GM12878 (cell line): ENCODE measurements around the gene YPEL3. TPM values are rescaled to one million over a fixed set of nuclear protein-coding genes. Genes with fewer than 3 reads are reported as not detected.

ENCODE experiments used
- ASH2L ChIP-seq: fragments of 300-600, 200-600 bp; sonication (generic); IDR thresholded peaks from 2 replicates; pipeline ENCODE4 v1.6.1; 2017; ENCODE audit warnings: low read depth, mild to moderate bottlenecking, borderline replicate concordance
- BACH1 ChIP-seq: fragments of 450-650 bp; IDR thresholded peaks from 2 replicates; pipeline ENCODE4 v1.6.1; 2017; ENCODE audit warnings: mild to moderate bottlenecking, borderline replicate concordance
- CHD1 ChIP-seq: IDR thresholded peaks from 2 replicates; pipeline ENCODE4 v1.6.1; 2012; ENCODE audit warnings: low read depth, low read length, improper control_type of control experiment
- EGR1 ChIP-seq, 2 experiments: IDR thresholded peaks; 1 replicate in 1 of 2; 2 replicates in 1 of 2; pipeline ENCODE4 v1.6.1; 2011 to 2012; ENCODE audit warnings: low read depth in 2 of 2, low read length in 2 of 2, borderline replicate concordance in 1 of 2, mild to moderate bottlenecking in 1 of 2, moderate library complexity in 1 of 2
- FOS ChIP-seq: IDR thresholded peaks from 3 replicates; pipeline ENCODE4 v1.6.1; 2011; ENCODE audit warnings: borderline replicate concordance; ENCODE audit not compliant: insufficient read length; ENCODE audit errors: extremely low read depth
- GABPA ChIP-seq: IDR thresholded peaks from 2 replicates; pipeline ENCODE4 v1.6.1; 2014; ENCODE audit warnings: antibody characterized with exemption, low read depth, mild to moderate bottlenecking, inconsistent platforms
- GATAD2B ChIP-seq: fragments of 450-650 bp; conservative IDR thresholded peaks from 2 replicates; pipeline ENCODE4 v1.6.1; 2017; ENCODE audit warnings: low read depth, mild to moderate bottlenecking, moderate library complexity
- HDAC2 ChIP-seq: fragments of 200-600 bp; sonication (generic); IDR thresholded peaks from 2 replicates; pipeline ENCODE4 v1.6.1; 2017
- KDM1A ChIP-seq: fragments of 200-600 bp; sonication (generic); IDR thresholded peaks from 2 replicates; pipeline ENCODE4 v1.6.1; 2016; ENCODE audit warnings: borderline replicate concordance
- LARP7 ChIP-seq: fragments of 450-650 bp; IDR thresholded peaks from 2 replicates; pipeline ENCODE4 v1.6.1; 2017; ENCODE audit warnings: mild to moderate bottlenecking
- MEF2A ChIP-seq: IDR thresholded peaks from 2 replicates; pipeline ENCODE4 v1.6.1; 2011; ENCODE audit warnings: low read depth, mild to moderate bottlenecking, low read length, moderate library complexity; ENCODE audit not compliant: insufficient read depth
- MYB ChIP-seq: fragments of 150-350 bp; IDR thresholded peaks from 2 replicates; pipeline ENCODE4 v1.6.1; 2014; ENCODE audit warnings: mild to moderate bottlenecking, low read depth, low read length, borderline replicate concordance
- NFYB ChIP-seq: IDR thresholded peaks from 2 replicates; pipeline ENCODE4 v1.6.1; 2011; ENCODE audit warnings: low read depth, mild to moderate bottlenecking, low read length, improper control_type of control experiment, moderate library complexity; ENCODE audit not compliant: insufficient read depth
- PAX5 ChIP-seq: IDR thresholded peaks from 2 replicates; pipeline ENCODE4 v1.6.1; 2011; ENCODE audit warnings: low read depth, low read length, borderline replicate concordance
- PAX8 ChIP-seq: fragments of 450-650 bp; IDR thresholded peaks from 2 replicates; pipeline ENCODE4 v1.6.1; 2017; ENCODE audit warnings: mild to moderate bottlenecking, moderate library complexity
- POU2F2 ChIP-seq: IDR thresholded peaks from 3 replicates; pipeline ENCODE4 v1.6.1; 2011; ENCODE audit warnings: low read depth, mild to moderate bottlenecking, low read length, borderline replicate concordance
- SUPT20H ChIP-seq: IDR thresholded peaks from 2 replicates; pipeline ENCODE4 v1.6.1; 2011; ENCODE audit warnings: low read depth, mild to moderate bottlenecking, low read length, moderate library complexity, borderline replicate concordance; ENCODE audit not compliant: control insufficient read depth
- TAF1 ChIP-seq: IDR thresholded peaks from 2 replicates; pipeline ENCODE4 v1.6.1; 2011; ENCODE audit warnings: mild to moderate bottlenecking, low read depth, low read length, borderline replicate concordance
- ZNF207 ChIP-seq: fragments of 450-650 bp; IDR thresholded peaks from 2 replicates; pipeline ENCODE4 v1.6.1; 2014; ENCODE audit warnings: antibody characterized with exemption, mild to moderate bottlenecking, borderline replicate concordance
- ZSCAN29 ChIP-seq: fragments of 450-650 bp; IDR thresholded peaks from 2 replicates; pipeline ENCODE4 v1.6.1; 2017; ENCODE audit warnings: mild to moderate bottlenecking, moderate library complexity
- polyA plus RNA-seq, 11 experiments: library from polyadenylated mRNA; depleted of rRNA in 4 of 11; unstranded in 6 of 11; stranded (reverse) in 5 of 11; fragments of >200 nt; fragmentation: Nextera tagmentation in 4 of 11; fragmentation: Illumina TruSeq in 1 of 11; extraction: Ambion mirVana in 4 of 11; extraction: Trizol in 1 of 11; gene quantifications; 1 replicate in 1 of 11; 2 replicates in 10 of 11; pipeline versions ENCODE4 v1.2.1 to v1.2.3, GENCODE V29; 2011 to 2016; ENCODE audit warnings: inconsistent platforms in 2 of 11, missing spikeins in 2 of 11, low read depth in 1 of 11
- total RNA-seq, 4 experiments: library from RNA; depleted of rRNA in 3 of 4; stranded (reverse); fragments of >200 nt in 3 of 4; fragmentation: Illumina TruSeq in 1 of 4; extraction: Trizol in 1 of 4; gene quantifications; 2 replicates each; pipeline versions ENCODE4 v1.2.1 to v1.2.3, GENCODE V29; 2013 to 2021
- TF ChIP-seq, protein P1 (sequence below): fragments of 450-650 bp; IDR thresholded peaks from 2 replicates; pipeline ENCODE4 v1.6.1; 2017; ENCODE audit warnings: mild to moderate bottlenecking, low read depth, inconsistent platforms; ENCODE audit not compliant: poor library complexity, severe bottlenecking
- TF ChIP-seq, protein P2 (sequence below): IDR thresholded peaks from 2 replicates; pipeline ENCODE4 v1.6.1; 2011; ENCODE audit warnings: borderline replicate concordance, low read depth, mild to moderate bottlenecking, moderate library complexity, low read length; ENCODE audit not compliant: insufficient read depth, poor library complexity, severe bottlenecking
- TF ChIP-seq, protein P3 (sequence below): fragments of 450-650 bp; IDR thresholded peaks from 2 replicates; pipeline ENCODE4 v1.6.1; 2016; ENCODE audit warnings: mild to moderate bottlenecking, moderate library complexity, borderline replicate concordance

Gene YPEL3
- total and polyA plus RNA-seq, 10 of the 15 experiments (the other 5 are each of a cell fraction or from before 2014, with no cell fraction given) = 1.3 to 22.0 (median 12.1) TPM

DNA sequence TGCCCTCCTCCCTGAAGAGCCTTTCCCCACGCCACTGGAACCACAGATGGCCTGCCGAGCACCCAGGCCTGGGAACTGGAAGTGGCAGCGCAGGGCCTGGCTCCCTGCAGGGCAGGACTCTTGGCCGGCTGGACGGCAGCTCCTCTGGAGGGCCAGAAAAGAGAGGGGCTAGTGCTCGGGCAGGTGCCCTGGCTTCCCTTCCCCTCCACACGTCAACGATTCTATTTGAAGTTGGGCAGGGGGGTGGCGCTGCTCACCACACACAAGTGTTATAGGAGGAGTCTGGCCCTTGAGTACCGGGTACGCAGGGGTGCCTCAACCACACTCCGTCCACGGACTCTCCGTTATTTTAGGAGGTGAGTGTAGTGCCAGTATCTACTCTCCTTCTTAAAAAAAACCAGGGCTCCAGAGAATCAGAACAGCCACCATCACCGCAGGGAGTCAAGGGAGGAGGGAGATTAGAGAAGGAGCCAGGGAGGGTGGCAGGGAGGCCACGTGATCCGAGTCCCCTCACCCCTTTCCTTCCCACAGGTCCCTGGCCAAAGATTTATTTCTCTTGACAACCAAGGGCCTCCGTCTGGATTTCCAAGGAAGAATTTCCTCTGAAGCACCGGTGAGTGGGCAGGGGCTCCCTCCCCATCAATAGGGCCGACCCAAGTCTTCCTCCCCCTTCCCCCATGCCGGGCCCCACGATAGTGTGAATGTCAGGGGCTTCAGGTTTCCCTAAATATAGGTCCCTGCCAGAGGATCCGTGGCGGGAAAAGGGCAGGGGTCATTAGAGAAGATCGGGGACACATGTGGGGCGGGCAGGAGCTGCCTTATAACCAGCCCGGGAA is 31.9 kb downstream of the YPEL3 start (continued):
- peak; percentile 22; the same call in 1 of the 2 replicates for TF ChIP-seq GATAD2B
- no peak for TF ChIP-seq HDAC2
- no peak for TF ChIP-seq GABPA
- TF ChIP-seq, protein P1, sequence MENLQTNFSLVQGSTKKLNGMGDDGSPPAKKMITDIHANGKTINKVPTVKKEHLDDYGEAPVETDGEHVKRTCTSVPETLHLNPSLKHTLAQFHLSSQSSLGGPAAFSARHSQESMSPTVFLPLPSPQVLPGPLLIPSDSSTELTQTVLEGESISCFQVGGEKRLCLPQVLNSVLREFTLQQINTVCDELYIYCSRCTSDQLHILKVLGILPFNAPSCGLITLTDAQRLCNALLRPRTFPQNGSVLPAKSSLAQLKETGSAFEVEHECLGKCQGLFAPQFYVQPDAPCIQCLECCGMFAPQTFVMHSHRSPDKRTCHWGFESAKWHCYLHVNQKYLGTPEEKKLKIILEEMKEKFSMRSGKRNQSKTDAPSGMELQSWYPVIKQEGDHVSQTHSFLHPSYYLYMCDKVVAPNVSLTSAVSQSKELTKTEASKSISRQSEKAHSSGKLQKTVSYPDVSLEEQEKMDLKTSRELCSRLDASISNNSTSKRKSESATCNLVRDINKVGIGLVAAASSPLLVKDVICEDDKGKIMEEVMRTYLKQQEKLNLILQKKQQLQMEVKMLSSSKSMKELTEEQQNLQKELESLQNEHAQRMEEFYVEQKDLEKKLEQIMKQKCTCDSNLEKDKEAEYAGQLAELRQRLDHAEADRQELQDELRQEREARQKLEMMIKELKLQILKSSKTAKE = peak; percentile 60
- no peak for TF ChIP-seq PAX8
- no peak for TF ChIP-seq KDM1A
- TF ChIP-seq, protein P2, sequence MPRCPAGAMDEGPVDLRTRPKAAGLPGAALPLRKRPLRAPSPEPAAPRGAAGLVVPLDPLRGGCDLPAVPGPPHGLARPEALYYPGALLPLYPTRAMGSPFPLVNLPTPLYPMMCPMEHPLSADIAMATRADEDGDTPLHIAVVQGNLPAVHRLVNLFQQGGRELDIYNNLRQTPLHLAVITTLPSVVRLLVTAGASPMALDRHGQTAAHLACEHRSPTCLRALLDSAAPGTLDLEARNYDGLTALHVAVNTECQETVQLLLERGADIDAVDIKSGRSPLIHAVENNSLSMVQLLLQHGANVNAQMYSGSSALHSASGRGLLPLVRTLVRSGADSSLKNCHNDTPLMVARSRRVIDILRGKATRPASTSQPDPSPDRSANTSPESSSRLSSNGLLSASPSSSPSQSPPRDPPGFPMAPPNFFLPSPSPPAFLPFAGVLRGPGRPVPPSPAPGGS = no peak
- TF ChIP-seq SUPT20H = no peak
- TF ChIP-seq NFYB = no peak
- TF ChIP-seq EGR1 (IDR thresholded peaks at IDR 0.05; ENCODE audit: borderline replicate concordance in 1 of 2, low read depth in 2 of 2, low read length in 2 of 2) = no peak
- TF ChIP-seq ZSCAN29 = no peak
- TF ChIP-seq CHD1 = no peak
- no peak for TF ChIP-seq MEF2A
- no peak for TF ChIP-seq PAX5
- TF ChIP-seq POU2F2 = no peak; the same call in 2 of the 3 replicates
- TF ChIP-seq, protein P3, sequence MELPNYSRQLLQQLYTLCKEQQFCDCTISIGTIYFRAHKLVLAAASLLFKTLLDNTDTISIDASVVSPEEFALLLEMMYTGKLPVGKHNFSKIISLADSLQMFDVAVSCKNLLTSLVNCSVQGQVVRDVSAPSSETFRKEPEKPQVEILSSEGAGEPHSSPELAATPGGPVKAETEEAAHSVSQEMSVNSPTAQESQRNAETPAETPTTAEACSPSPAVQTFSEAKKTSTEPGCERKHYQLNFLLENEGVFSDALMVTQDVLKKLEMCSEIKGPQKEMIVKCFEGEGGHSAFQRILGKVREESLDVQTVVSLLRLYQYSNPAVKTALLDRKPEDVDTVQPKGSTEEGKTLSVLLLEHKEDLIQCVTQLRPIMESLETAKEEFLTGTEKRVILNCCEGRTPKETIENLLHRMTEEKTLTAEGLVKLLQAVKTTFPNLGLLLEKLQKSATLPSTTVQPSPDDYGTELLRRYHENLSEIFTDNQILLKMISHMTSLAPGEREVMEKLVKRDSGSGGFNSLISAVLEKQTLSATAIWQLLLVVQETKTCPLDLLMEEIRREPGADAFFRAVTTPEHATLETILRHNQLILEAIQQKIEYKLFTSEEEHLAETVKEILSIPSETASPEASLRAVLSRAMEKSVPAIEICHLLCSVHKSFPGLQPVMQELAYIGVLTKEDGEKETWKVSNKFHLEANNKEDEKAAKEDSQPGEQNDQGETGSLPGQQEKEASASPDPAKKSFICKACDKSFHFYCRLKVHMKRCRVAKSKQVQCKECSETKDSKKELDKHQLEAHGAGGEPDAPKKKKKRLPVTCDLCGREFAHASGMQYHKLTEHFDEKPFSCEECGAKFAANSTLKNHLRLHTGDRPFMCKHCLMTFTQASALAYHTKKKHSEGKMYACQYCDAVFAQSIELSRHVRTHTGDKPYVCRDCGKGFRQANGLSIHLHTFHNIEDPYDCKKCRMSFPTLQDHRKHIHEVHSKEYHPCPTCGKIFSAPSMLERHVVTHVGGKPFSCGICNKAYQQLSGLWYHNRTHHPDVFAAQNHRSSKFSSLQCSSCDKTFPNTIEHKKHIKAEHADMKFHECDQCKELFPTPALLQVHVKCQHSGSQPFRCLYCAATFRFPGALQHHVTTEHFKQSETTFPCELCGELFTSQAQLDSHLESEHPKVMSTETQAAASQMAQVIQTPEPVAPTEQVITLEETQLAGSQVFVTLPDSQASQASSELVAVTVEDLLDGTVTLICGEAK = no peak
- no peak for TF ChIP-seq FOS
- no peak; the same call in 1 of the 2 replicates for TF ChIP-seq MYB
- TF ChIP-seq TAF1 = 0 out of 2 replicates have a peak, but pooled peaks have one; percentile 48
- no peak for TF ChIP-seq ASH2L
- 0 out of 2 replicates have a peak, but pooled peaks have one; percentile 44 for TF ChIP-seq LARP7
- TF ChIP-seq BACH1 = no peak
- no peak for TF ChIP-seq ZNF207
